Skin epidermis (tissue), 12 donors: ENCODE data around the gene SELENOI.
A peak's percentile ranks its signal among the peaks of the same experiment; 100 is the strongest.
"Not testable (repeated sequence)": the region's sequence is repeated elsewhere in the genome, so short reads cannot be mapped to it uniquely, and the experiment has no call there.

Experiments
- H3K27ac ChIP-seq, 21 experiments: fragments of 200-600 bp; sonication (generic) in 11 of 21; one replicate each; pipeline ENCODE4 v1.5.0; 2020; ENCODE audit warnings: mild to moderate bottlenecking in 3 of 21, inconsistent platforms in 2 of 21, moderate library complexity in 2 of 21
- H3K4me3 ChIP-seq, 7 experiments: fragments of 200-600 bp; sonication (generic) in 2 of 7; one replicate each; pipeline ENCODE4 v1.5.0; 2020; ENCODE audit warnings: inconsistent platforms in 2 of 7, mild to moderate bottlenecking in 2 of 7, moderate library complexity in 1 of 7

Gene SELENOI

DNA sequence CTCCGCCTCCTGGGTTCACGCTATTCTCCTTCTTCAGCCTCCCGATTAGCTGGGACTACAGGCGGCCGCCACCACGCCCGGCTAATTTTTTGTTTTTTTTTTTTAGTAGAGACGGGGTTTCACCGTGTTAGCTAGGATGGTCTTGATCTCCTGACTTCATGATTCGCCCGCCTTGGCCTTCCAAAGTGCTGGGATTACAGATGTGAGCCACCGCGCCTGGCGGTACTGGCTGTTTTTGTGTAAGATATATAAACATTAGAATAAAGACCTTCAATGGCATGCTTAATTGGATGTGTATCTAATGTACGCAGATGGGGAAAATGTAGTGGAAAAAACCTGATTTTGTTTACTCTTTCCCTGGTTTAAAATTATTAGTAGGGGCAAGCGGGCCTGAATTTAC is 8.5 kb downstream of the SELENOI start:
- H3K27ac ChIP-seq = peak overlapping the region in 6 of 21 experiments; percentile 27 to 74 (median 54)
- H3K4me3 ChIP-seq = not testable (repeated sequence)

DNA sequence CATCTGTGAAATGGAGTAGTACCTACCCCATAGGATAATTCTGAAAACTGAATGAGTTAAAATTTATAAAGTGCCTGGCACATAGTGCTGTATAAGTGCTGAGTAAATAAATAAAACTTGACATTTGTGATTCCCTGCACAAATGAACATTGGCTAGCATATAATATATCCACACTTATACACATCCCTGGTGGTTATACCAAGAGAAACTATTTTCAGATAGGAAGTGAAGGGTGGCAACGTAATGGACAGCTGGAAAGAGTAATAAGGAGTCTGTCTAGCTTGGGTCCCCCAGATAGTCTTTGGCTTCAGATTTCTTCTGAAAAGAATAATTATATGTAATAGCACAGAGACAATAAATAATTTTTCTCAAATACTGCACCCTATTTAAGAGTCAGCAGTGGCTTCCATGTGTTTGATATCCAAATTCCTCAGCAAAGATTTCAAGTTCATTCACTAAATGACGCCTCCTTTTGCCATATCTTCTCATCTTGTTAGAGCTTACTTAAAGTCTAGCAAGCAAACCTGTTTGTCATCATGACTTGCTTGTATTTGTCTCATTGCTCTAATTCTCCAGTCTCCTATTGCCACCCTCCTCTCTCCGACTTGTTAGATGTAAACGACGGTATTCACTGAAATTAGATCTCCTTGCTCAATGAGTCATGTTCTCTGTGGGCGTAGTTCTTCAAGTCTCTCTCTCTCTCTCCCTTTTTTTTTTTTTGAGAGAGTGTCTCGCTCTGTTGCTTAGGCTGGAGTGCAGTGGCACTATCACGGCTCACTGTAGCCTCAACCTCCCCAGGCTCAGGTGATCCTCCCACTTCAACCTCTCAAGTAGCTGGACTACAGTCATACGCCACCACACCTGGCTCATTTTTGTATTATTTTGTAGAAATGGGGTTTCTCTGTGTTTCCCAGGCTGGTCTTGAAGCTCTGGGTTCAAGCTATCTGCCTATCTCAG is 9.4 kb downstream of the SELENOI start:
- no peak overlapping the region for H3K4me3 ChIP-seq

DNA sequence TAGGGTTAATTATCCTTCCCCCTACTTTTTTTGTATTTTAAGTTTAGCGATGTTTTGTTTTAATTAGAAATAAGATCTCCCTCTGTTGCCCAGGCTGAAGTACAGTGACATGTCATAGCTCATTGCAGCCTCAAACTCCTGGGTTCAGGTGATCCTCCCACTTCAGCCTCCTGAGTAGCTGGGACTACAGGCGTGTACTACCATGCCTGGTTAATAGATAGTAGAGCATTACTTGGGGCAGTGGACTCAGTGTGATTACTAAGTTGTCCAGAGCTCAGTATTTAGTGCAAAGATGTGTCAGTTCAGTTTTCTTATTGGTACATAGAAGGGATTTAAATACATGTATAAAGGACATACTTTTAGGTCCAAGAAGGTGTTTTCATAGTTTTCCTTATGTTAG is 10.2 kb downstream of the SELENOI start:
- H3K4me3 ChIP-seq = no peak overlapping the region
- peak overlapping the region in 16 of 21 experiments; percentile 2 to 76 (median 64) for H3K27ac ChIP-seq

More for the DNA sequence above, 9.4 kb downstream of the SELENOI start:
- H3K27ac ChIP-seq = peak overlapping the region in 18 of 21 experiments; percentile 26 to 76 (median 60)

DNA sequence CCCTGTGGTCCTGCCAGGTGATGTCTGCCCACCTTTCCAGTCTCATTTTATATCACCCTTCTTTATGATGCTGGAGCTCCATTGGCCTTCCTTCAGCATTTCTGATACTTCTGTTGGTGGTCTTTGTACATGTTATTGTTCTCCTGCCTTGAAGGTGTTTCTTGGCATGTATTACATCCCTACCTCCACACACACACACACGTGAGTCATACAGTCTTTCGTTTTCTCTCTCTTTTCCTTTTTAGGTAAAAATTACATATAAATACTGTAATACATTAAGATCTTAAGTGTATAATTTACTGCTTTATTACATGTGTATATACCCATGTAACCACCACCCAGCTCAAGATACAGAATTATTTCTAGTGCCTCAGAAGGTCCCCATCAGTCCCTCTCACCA is 10.8 kb downstream of the SELENOI start:
- Histone ChIP-seq H3K27ac (peak overlapping the region in 13 of 21 experiments; percentile 24 to 76 (median 64)), H3K4me3 (no peak overlapping the region)

DNA sequence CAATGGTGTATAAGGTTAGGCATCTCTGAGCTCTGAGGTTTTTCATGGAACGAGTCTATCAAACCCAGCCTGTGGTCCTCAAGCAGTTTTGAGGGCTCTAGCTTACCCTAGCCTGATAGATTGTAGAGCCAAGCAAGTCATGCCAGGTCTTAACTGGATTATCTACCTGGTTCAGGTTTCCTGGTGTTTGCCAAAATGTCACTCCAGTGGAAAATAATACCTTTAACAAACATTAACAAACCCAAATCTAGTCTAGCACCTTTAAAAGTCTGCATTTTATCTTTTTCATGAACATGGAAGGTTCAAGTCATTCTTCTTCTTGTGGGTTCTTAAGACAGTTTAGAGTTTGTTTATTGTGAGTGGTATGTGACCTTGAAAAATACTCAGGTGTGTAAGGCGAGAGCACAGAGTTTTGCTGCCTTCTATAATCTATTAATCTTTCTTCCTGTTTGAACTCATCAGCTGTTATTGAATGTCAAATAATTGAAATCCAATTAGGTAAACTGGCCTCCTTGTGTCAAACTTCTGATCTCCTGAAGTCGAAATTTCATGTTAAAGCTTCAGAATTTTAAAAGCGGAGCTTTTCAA is 14.0 kb downstream of the SELENOI start:
- Histone ChIP-seq H3K27ac (peak overlapping the region in 1 of 21 experiments; percentile 1), H3K4me3 (no peak overlapping the region)

DNA sequence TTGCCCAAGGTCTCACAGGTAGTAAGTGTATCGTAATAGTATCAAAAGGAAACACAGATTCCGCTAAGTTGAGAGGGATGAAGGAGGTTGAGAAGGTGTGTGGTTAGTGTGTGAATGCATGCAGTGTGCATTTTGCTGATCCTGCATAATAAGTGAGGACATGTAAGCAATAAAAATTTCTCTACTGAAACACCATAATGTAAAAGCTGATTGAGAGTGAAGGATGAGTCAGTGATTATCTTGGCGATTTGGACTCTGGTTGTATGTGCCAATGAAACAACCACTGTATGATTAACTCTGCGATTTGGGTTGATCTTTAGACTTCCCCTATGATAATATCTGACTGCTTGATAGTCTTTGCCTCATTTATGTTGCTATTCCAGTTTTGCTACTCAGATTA is 17.4 kb downstream of the SELENOI start:
- no peak overlapping the region for H3K4me3 ChIP-seq
- H3K27ac ChIP-seq = peak overlapping the region in 1 of 21 experiments; percentile 20

DNA sequence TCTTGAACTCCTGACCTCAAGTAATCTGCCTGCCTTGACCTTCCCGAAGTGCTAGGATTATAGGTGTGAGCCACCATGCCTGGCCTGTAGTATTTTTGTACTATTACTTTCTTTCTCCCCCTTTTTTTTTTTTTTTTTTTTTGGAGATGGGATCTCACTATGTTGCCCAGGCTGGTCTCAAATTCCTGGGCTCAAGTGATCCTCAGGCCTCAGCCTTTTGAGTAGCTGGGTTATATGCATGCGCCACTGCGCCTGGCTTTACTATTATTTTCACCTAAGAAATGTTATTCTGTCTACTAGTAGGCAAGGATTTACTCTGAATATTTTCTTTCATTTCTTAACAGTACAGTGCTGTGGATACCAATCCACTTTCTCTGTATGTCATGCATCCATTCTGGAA is 18.0 kb downstream of the SELENOI start:
- H3K27ac ChIP-seq = peak overlapping the region in 1 of 21 experiments; percentile 20
- H3K4me3 ChIP-seq = no peak overlapping the region

DNA sequence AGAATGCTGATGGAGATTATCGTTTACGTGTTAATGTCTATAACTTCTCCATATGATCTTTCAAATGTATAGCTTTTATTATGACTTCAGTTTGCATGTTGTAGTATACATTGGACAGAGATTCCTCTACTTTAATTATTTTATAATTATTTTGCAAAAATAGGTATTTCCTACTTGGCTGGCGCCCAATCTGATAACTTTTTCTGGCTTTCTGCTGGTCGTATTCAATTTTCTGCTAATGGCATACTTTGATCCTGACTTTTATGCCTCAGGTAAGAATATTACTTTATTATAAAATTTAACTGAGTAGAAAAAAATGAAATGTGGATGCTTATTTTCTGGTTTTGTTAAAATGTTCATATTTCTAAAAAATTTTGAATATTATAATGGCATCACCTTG is 18.7 kb downstream of the SELENOI start:
- Histone ChIP-seq H3K27ac (no peak overlapping the region), H3K4me3 (no peak overlapping the region)

DNA sequence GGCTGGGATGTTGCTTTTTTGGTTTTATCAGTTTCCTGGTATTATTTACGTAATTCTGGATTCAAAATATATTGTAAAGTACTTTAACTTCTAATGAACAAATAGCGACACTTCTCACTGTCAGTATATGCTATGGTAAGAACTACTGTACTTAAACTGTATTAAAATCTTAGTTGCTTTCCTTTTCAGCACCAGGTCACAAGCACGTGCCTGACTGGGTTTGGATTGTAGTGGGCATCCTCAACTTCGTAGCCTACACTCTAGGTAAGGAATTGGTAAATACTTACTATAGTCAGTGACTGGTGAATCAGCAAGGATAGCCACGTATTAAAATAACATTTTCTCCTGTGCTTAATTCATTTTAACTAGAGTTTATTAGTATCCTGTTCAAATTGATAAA is 21.0 kb downstream of the SELENOI start:
- no peak overlapping the region for H3K27ac ChIP-seq
- no peak overlapping the region for H3K4me3 ChIP-seq

DNA sequence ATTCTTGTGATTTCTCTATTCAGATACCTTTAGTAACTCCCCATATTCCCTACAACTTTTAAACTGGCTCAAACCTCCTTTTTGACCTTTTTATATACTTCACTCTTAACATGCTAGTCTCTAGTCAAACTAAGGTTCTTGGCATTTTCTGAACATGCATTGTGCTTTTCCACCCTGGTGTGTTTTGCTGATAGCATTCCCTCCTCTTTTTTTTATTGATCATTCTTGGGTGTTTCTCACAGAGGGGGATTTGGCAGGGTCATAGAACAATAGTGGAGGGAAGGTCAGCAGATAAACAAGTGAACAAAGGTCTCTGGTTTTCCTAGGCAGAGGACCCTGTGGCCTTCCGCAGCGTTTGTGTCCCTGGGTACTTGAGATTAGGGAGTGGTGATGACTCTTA is 23.7 kb downstream of the SELENOI start:
- H3K27ac ChIP-seq = not testable (repeated sequence)

DNA sequence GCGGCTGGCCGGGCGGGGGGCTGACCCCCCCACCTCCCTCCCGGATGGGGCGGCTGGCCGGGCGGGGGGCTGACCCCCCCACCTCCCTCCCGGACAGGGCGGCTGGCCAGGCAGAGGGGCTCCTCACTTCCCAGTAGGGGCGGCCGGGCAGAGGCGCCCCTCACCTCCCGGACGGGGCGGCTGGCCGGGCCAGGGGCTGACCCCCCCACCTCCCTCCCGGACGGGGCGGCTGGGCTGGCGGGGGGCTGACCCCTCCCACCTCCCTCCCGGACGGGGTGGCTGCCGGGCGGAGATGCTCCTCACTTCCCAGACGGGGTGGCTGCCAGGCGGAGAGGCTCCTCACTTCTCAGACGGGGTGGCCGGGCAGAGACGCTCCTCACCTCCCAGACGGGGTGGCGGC is 25.0 kb downstream of the SELENOI start:
- not testable (repeated sequence) for H3K4me3 ChIP-seq, H3K27ac ChIP-seq

More for the DNA sequence above, 23.7 kb downstream of the SELENOI start:
- H3K4me3 ChIP-seq = not testable (repeated sequence)

DNA sequence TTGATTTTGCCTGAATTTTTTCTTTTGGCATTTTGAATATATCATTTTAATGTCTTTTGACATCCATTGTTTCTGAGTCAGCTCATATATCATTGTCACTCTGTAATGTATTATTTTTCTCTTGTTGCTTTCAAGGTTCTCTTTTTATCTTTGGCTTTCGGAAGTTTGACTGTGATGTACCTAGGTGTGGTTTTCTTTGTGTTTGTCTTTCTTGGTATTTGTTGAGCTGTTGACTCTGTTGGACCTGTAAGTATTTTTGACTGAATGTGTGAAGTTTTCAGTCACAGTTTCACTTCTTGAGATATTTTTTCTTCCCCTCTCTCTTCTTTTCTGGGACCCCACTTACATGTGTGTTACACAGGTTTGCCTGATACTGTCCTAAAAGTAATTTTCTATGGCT is 30.9 kb downstream of the SELENOI start:
- no peak overlapping the region for H3K27ac ChIP-seq
- H3K4me3 ChIP-seq = no peak overlapping the region

DNA sequence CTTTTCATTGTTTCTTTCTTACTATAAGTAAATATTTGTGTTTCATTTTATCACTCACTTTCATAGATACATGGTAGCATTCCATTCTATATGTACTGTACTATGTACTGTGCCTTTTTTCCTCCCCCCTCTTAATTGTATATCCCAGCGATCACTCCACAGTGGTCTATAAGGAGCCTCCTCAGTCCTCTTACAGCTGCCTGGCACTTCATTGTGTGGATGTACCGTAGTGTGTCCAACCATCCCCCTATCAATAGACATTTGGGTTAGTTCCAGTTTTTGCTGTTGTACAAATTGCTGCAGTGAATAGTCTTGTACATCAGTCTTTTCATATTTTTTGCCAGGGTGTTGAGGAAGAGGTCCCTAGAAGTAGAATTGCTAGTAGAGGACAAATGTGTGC is 34.3 kb downstream of the SELENOI start:
- Histone ChIP-seq H3K4me3 (no peak overlapping the region), H3K27ac (no peak overlapping the region)

DNA sequence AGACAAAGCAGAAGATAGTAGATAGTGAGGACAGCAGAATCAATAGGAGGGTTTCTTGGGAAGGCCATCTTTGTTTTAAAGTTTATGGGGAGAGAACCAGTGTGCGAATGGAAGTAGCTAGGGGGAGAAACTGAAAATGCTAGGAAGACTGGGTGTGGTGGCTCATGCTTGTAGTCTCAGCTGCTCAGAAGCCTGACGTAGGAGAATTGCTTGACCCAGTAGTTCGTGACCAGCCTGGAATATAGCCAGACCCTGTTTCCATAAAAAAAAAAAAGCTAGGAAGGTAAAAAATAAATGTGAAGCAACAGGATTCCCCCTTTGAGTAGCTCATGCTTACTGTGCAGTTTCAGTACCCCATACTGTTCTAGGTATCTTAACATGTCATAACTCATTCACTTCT is 36.6 kb downstream of the SELENOI start:
- no peak overlapping the region for H3K4me3 ChIP-seq
- H3K27ac ChIP-seq = no peak overlapping the region

DNA sequence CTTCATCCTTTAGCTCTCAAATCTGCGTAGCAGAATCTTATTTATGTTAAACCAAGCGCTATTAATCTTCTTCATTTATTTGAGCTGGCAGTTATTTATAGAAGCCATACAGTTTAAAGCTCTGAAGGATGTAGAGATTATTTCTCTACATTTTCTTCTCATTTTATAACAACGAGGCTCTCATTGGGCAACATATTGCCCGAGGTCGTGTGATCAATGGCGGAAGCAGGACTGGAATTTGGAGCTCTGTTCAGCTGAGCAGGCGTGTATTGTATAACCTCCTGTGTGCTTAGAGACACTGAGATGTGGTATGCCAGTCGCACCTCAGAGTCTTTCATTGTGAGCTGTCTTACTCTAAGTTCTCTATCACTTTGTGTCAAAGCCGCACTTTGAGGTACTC is 38.2 kb downstream of the SELENOI start:
- H3K27ac ChIP-seq = no peak overlapping the region
- no peak overlapping the region for H3K4me3 ChIP-seq

DNA sequence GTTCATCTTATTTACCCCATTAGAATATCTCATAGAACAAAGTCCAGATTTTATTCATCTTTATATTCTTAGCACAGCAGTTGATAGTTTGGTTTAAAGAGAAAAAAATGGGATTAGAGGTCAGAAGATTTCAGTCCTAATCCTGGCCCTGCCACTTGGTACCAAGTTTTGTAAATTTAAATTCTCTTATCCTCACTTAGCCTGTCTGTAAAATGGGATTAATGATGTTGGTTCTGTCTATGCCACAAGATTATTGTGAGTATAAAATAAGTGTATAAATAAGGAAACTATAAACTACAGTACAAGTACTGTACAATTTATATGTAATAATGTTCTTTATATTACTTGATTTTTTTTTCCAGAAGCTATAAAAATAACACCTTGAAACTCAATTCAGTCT is 38.7 kb downstream of the SELENOI start:
- Histone ChIP-seq H3K27ac (no peak overlapping the region), H3K4me3 (no peak overlapping the region)

DNA sequence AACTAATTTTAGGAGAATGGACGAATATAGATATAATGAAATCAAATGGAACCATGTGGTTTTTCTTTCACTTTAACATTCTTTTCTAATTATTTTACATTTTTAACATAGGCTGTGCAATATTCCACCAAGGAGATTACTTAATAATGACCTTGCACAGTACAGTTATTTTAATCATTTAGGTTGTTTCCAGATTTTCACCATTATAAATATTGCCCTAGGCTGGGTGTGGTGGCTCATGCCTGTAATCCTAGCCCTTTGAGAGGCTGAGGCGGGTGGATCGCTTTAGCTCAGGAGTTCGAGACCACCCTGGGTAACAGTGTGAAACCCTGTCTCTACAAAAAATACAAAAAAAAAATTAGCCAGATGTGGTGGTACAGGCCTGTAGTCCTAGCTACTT is 41.2 kb downstream of the SELENOI start:
- no peak overlapping the region for H3K27ac ChIP-seq

DNA sequence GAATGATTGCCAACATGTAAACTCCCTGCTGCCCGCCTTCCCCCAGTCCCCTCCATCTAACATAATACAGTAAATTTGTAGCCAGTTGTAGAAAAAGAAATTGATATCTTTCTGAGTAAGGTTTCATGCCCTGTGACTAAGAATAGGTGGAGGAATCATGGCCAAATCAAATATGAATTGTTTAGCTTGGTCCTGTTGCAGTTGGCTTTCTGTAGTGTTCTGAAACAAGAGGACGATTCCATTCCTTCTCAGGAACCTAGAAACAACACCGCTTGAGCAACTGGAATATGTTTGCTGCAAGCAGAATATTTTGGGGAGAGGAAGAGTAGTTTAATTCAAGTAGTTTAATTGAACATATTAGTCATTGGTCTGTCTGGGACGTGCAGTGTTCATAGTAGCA is 48.8 kb downstream of the SELENOI start:
- Histone ChIP-seq H3K27ac (no peak overlapping the region), H3K4me3 (no peak overlapping the region)

More for the DNA sequence above, 41.2 kb downstream of the SELENOI start:
- H3K4me3 ChIP-seq = no peak overlapping the region

DNA sequence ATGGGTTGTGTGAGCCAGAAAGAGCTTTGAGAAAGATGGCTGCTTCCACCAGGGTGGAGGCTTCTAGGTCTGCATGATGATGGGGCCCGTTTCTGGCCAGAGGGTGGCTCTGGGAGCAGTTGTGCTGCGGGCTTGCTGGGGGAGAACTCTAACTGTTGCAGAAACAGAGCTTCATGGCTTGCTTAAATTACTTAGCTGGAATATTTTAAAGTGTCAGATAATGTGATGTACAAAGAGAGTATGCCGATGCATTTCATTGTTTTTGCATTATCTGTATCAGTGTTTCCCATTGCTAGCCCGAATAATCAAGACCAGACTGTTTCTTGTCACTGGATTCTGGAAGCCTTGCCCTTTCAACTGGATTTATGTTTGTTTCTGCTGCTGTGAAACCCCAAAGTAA is 49.5 kb downstream of the SELENOI start:
- Histone ChIP-seq H3K27ac (no peak overlapping the region), H3K4me3 (no peak overlapping the region)

DNA sequence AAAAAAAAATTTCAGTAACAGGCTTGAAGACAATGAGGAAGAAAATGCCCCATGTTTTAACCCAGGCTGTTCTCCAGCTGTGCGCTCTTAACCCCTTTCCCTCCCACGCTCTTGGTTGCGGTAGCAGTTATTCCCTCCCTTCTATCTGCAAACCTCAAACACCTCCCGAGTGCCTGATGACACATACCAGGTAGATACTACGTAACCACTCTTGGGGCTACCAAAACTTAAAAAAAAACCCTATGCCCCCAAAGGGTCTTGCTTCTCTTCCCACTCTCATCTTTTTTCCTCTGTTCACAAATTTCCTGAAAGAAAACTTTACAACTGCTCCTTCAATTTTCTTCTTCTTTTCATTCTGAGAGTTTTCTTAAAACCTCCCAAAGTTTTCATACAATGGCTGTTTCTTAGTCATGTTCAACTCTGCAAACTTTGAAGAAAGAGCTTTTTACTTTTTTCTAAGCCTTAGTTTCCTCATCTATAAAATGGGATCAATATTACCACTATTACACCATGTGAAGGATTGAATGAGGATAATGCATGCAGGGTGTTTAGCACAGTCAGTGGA is 50.9 kb downstream of the SELENOI start:
- H3K27ac ChIP-seq = no peak overlapping the region
- H3K4me3 ChIP-seq = no peak overlapping the region
